Activated T-cell treated with anti-CD3 and anti-CD28 coated beads for 4 hours (primary cell): ENCODE measurements around the gene RFPL1.
"Not testable (repeated sequence)": the region's sequence is repeated elsewhere in the genome, so short reads cannot be mapped to it uniquely, and the experiment has no call there.

Experiments used
- DNase-seq: peaks from one replicate; pipeline ENCODE4 v3.0.0-alpha.2; 2020

RFPL1 gene

GRCh38 chr22:29479417-29480261 is 41.3 kb downstream of the RFPL1 start, which contains the start of gene NEFH:
Gene NEFH (plus strand): TSS chr22:29480218. CDS start chr22:29480263, 45 bp downstream.
- no peak for DNase-seq

GRCh38 chr22:29480262-29480511 is 41.8 kb downstream of the RFPL1 start:
- no peak for DNase-seq

- no peak for DNase-seq
Observed at GRCh38 chr22:29480512-29481264, 42.3 kb downstream of the RFPL1 start.

GRCh38 chr22:29481265-29482000 is 43.0 kb downstream of the RFPL1 start:
- DNase-seq, result no peak

- no peak for DNase-seq
Observed at GRCh38 chr22:29482253-29482652, 43.9 kb downstream of the RFPL1 start.

GRCh38 chr22:29482726-29483125 is 44.3 kb downstream of the RFPL1 start:
- no peak for DNase-seq

- no peak for DNase-seq
Observed at GRCh38 chr22:29483254-29483653, 44.9 kb downstream of the RFPL1 start.

- DNase-seq, result no peak
Observed at GRCh38 chr22:29484642-29485041, 46.3 kb downstream of the RFPL1 start.

GRCh38 chr22:29485448-29485847 is 47.1 kb downstream of the RFPL1 start:
- no peak for DNase-seq

GRCh38 chr22:29487426-29487986 is 49.1 kb downstream of the RFPL1 start:
- no peak for DNase-seq

GRCh38 chr22:29489127-29489780 is 50.9 kb downstream of the RFPL1 start:
- not testable (repeated sequence) for DNase-seq

- DNase-seq, result no peak
Observed at GRCh38 chr22:29491012-29491411, 52.6 kb downstream of the RFPL1 start.
